Measurements from ENCODE around the gene PFN4.

DNA sequence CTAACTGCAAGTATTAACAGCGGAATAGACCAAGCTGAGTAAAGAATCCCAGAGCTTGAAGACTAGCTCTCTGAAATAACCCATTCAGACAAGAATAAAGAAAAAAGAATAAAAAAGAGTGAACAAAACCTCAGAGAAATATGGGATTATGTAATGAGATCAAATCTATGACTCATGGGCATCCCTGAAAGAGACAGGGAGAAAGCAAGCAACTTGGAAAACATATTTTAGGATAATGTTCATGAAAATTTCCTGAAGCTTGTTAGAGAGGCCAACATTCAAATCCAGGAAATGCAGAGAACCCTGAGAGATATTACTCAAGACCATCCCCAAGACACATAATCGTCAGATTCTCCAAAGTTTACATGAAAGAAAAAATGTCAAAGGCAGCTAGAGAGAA lies 17.3 kb downstream of the PFN4 start:
- TF ChIP-seq EZH2 (IDR thresholded peaks at IDR 0.05; ENCODE audit: low read depth, unreplicated experiment) (no peak), CTCF (conservative IDR thresholded peaks at IDR 0.05; ENCODE audit: low read depth in 2 of 2) (no peak), POLR2AphosphoS5 (IDR thresholded peaks at IDR 0.05; ENCODE audit: low read depth) (no peak), CREB1 (CRISPR knock-in tag; IDR thresholded peaks at IDR 0.05; ENCODE audit: low read depth) (no peak)

Data from GM23338 (cell line).